C4-2B (cell line): Measurements from ENCODE around the gene CORO2B.

Experiments
- ZFX ChIP-seq: fragments of 450-650 bp; IDR thresholded peaks from 2 replicates; pipeline ENCODE4 v1.6.1; 2017
- TF ChIP-seq, protein P1 (sequence below): fragments of 450-650 bp; conservative IDR thresholded peaks from 2 replicates; pipeline ENCODE4 v1.5.1; 2017; ENCODE audit warnings: mild to moderate bottlenecking

DNA sequence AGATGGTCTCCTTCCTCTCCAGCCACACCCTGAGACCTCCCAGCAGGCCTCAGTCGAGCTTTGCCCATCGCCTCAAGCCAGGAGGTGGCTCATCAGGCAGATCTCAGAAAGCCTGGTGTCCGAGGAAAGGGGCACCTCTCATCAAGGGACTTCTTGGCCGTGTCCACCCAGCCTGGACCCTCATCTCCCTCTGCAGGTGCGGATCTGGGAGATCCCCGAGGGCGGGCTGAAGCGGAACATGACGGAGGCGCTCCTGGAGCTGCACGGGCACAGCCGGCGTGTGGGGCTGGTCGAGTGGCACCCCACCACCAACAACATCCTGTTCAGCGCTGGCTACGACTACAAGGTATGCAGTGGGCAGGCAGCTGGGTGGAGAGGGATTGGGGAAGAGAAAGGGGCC lies 131.7 kb downstream of the CORO2B start:
- TF ChIP-seq, protein P1, sequence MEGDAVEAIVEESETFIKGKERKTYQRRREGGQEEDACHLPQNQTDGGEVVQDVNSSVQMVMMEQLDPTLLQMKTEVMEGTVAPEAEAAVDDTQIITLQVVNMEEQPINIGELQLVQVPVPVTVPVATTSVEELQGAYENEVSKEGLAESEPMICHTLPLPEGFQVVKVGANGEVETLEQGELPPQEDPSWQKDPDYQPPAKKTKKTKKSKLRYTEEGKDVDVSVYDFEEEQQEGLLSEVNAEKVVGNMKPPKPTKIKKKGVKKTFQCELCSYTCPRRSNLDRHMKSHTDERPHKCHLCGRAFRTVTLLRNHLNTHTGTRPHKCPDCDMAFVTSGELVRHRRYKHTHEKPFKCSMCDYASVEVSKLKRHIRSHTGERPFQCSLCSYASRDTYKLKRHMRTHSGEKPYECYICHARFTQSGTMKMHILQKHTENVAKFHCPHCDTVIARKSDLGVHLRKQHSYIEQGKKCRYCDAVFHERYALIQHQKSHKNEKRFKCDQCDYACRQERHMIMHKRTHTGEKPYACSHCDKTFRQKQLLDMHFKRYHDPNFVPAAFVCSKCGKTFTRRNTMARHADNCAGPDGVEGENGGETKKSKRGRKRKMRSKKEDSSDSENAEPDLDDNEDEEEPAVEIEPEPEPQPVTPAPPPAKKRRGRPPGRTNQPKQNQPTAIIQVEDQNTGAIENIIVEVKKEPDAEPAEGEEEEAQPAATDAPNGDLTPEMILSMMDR, result no peak
- no peak for TF ChIP-seq ZFX
